CD4-positive, alpha-beta T cell treated with Interleukin-17A for 4 hours (primary cell): Measurements from ENCODE around the gene DIS3L2.
"Not testable (repeated sequence)": the region's sequence is repeated elsewhere in the genome, so short reads cannot be mapped to it uniquely, and the experiment has no call there.

ENCODE experiments used
- DNase-seq: peaks from one replicate; pipeline ENCODE4 v3.0.0-alpha.2; 2020; ENCODE audit warnings: mixed read lengths

Gene DIS3L2

GRCh38 chr2:231929961-231930592 lies 31.4 kb upstream of the DIS3L2 start:
- DNase-seq, result no peak

GRCh38 chr2:231930593-231931281 lies 30.8 kb upstream of the DIS3L2 start:
- no peak for DNase-seq

DNA sequence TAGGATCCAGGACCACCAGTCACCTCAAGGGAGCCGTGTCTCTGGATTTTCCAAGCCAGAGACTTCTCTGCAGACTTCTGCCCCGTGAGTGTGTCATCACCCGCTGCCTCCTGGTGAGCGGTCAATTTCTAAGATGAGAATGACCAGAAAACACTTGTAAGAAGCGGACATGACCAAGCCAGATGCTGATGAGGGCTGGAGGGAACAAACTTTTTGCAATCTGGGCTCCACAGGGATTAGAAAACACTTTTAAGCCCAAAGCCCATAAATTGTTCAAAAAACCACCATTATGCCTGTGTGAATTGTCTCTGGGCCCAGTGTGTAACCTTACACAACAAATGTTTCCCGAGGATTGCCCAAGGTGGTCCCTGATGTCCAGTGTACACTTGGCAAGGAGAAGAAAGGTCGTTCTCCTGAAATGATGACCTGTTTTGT lies 30.0 kb upstream of the DIS3L2 start:
- no peak for DNase-seq

DNA sequence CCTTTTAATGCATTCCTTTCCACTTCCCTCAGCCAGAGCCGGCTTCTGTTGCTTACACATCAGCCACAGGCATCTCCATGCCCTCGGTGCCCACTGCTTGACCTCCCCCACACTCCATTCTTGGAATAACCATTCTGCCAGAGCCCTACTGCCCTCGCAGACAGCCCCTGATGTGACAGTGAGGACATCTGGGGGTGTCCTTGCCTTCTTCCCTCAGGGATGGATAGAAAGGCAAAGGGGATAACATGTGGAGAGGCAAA lies 28.9 kb upstream of the DIS3L2 start:
- no peak for DNase-seq

DNA sequence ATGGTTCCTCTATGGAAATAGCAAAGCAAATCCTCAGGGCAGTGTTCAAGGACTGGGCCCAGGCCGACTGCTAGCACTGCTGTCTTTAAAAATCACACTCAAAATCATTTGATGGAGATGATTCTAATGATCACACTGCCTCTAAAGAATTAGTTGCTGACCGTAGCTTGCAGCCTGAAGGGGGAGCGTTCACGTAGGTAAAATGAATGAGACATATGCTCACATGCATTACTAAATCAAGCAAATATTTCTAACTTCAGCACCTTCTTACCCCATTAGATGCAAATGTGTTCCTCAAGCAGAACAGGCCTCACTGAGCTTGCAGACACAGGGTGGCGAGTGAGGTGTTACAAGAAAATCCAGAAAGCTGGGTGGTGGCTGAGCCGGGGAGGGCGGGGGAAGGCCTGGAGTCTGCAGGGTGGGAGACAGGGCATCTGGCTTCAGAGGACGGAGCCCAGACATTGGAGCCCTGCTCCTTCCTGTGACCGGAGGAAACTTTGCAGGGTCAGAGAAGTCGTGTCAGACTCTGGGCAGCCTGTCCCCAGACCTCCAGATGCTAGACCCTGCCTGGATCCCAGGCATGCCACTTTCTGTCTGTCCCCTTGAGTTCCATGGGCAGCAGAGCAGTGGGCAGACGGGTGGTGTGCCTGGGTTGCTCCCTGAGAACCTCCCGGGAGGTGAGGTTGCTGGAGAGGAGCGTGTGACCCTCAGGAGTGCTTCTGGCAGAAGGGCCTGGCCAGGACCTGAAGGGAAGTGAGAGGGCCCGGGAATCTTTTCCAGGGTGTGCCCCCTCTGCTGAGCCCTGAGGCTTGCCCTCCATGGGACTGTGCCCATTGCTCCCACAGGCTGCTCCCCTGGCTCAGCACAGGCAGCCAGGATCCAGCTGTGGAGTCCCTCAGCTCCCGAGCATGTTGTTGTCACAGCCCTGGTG lies 28.3 kb upstream of the DIS3L2 start:
- no peak for DNase-seq

GRCh38 chr2:231933916-231934401 lies 27.6 kb upstream of the DIS3L2 start:
- DNase-seq, result no peak

DNA sequence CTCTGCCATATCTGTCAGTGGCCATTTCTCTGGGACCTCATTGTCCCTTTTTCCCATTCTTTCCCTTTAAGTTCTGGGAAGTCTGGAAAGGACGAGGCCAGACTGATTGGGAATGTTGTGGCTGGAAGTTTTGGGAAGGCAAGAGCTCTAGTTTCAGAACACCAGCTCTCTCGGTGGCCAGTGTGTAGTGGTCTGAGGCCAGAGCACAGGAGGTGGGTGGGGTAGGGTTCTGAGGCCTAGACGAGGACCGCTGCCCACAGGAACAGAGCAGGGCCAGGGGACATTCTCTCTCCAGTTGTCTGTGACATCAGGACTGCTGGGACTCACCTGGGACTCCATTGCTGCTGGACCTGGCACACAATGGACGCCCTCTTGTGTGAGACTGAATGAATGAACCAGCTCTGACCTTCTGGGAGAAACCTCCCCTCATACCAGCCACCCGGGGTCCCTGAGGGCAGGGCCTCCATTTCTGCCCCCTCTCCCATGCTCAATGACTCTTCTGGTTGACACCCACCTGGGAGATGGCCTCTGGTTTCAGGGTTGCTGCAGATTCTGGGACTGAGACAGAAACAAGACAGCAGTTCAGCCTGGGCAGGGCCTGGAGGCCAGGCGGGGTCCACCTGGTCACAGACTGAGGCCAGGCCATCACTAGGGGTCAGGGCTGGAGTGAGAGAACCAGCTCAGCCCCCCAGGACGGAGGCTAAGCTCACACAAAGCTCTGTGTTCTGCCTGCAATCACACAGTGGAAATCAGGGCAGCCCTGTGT lies 26.9 kb upstream of the DIS3L2 start:
- no peak for DNase-seq

- no peak for DNase-seq
These were observed 26.3 kb upstream of the DIS3L2 start for GRCh38 chr2:231935207-231935524.

GRCh38 chr2:231935815-231936214 lies 25.7 kb upstream of the DIS3L2 start:
- no peak for DNase-seq

DNA sequence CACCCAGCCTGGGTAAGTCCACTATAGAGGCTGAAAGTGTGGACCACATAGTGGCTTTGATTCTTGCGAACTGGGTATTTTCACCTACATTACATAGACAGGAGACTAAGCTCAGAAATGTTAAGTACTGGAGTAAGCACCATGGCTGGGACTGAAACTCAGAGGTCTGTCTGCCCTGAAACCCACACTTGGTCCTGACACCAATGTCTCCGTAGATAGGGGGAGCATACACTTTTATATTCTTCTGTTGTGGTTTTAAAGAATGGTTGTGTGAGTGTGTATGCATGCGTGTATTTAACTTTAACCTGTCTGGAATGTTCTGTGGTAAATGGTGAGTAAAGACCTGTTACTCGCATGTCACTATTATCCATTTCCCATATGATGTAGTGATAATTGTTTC lies 25.0 kb upstream of the DIS3L2 start:
- DNase-seq, result no peak

DNA sequence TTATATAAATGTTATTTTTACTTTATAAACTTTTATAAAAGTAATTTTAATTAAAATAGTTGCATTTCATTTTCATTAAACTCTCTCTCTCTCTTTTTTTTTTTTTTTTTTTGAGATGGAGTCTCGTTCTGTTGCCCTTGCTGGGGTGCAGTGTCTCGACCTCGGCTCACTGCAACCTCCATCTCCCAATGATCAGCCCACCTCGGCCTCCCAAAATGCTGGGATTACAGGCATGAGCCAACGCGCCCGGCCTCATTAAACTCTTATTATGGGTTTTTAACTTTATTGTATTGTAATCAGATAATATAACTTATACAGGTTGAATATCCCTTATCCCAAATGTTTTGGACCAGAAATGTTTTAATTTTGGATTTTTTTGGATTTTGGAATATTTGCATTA lies 24.5 kb upstream of the DIS3L2 start:
- DNase-seq, result no peak

DNA sequence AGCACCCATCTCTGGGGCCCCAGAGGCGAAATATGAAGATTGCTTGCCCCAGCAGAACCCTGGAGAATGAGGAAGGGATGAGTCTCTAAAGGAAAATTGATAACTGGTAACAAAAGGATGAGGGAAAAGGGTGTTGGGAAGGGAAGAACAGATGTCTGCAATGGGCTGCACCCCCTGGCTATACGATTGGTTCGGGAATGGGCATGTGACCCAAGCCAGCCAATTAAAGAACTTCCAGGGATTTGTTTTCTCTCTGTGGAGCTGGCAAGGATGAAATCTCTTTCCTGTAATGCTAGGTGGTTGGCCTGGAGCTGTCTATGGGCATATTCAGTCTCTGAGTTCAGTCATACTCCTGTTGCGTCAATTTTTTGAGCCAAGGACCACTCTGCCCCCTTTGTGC lies 22.5 kb upstream of the DIS3L2 start:
- DNase-seq, result no peak

DNA sequence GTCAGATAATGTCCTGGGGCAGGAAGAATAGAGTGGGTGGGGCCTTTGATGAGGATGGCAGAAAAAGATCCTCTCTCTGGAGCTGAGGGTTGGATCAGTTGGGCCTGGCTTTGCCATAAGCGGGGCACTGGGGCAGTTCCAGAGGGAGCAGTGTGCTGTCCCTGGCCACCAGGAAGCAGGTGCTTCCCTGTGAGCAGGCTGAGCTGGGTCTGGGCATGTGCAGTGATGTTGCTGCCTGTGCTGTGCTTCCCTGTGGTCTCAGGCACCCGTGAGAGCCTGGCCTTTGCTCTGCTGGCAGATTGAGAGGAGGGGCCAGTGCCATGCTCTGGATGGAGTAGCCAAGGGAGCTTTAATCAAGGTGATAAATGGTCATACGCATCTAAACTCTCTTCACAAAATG lies 20.7 kb upstream of the DIS3L2 start:
- no peak for DNase-seq

DNA sequence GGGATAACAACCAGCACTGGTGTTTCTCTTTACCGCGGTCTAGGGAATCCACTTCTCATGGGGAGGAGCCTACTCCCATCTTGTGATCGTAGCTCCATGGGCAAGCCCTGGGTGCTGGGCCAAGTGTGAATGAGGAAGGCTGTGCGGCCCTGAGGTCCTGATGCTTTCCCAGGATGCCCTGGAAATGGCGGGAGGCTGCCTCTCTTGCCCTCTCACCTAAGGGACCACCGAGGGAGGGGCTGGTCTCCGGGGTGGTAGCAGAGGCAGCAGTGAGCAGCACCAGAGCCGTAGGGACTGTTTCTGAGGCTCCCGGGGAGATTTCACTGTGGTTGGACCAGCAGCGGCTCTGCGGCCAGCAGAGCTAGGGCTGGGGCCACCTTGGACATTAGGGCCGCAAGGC lies 19.8 kb upstream of the DIS3L2 start:
- no peak for DNase-seq

DNA sequence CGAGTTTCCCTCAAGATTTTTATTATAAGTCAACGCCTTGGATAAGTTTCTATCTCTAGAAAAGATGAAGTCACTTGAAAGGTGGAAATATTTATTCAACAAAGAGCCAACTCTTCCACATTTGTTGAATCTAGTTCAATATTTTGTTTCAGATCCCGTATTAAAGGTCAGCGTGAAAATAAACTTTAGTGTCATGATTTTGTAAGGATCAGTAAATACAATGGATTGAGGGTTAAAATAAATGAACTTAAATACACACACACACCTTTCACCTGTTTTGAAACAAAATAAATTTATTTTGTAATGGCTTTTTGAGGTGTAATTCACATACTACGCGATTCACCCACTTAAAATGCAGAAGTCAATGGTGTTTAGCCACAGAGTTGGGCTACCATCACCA lies 19.3 kb upstream of the DIS3L2 start:
- DNase-seq, result no peak

- DNase-seq, result no peak
These were observed 15.2 kb upstream of the DIS3L2 start for GRCh38 chr2:231946241-231946814.

DNA sequence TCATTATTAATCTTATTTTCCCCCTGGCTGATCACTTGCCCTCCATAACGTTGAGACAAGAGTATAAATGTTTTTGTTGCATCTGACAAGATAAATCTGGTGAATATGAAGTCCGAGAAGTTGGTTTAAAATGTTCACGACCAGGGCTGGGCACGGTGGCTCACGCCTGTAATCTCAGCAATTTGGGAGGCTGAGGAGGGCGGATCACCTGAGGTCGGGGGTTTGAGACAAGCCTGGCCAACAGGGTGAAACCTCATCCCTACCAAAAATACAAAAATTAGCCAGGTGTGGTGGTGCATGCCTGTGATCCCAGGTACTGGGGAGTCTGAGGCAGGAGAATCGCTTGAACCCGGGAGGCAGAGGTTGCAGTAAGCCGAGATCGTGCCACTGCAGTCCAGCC lies 14.4 kb upstream of the DIS3L2 start:
- not testable (repeated sequence) for DNase-seq

GRCh38 chr2:231947694-231948093 lies 13.8 kb upstream of the DIS3L2 start:
- DNase-seq, result no peak

GRCh38 chr2:231951452-231952035 lies 10.0 kb upstream of the DIS3L2 start:
- no peak for DNase-seq

DNA sequence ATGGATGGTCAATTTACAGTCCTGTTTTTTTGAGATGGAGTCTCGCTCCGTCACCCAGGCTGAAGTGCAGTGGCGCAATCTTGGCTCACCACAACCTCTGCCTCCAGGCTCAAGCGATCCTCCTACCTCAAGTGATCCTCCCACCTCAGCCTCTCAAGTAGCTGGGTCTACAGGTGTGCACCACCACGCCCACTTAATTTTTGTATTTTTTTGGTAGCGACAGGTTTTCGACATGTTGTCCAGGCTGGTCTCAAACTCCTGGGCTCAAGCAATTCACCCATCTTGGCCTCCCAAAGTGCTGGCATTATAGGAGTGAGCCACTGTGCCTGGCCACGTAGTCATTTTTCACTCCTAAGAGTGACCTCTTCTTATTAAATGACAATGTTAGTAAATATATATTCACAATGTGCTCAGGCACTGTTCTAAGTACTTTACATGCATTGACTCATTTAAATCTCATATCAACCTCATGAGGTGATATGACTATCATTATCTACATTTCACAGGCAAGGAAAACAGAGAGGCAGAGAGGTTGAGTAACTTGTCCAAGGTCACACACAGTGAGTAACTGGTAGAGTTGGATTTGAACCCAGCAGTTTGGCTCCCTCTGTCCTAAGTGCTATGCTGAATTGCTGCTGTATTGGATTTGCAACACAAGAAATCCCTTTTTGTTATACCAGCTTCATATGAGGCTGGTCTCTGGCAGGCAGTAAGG lies 5.6 kb upstream of the DIS3L2 start:
- DNase-seq, result no peak

- no peak for DNase-seq
These were observed 3.4 kb upstream of the DIS3L2 start for GRCh38 chr2:231957913-231958763.
